Tibial artery (tissue), 4 donors: ENCODE results near the gene TTC21B.

ENCODE experiments used
- DNase-seq, 2 donors: peaks; one replicate each; pipeline ENCODE4 v3.0.0-alpha.2; 2019
- H3K27ac ChIP-seq, 2 donors: fragments of 200-600 bp; sonication (generic) in 1 of 2; 1 replicate in 1 of 2; 2 replicates in 1 of 2; pipeline ENCODE4 v1.5.1; 2018 to 2019; ENCODE audit warnings: mild to moderate bottlenecking in 1 of 2
- H3K27me3 ChIP-seq, 2 donors: fragments of 200-600 bp; sonication (generic) in 1 of 2; one replicate each; pipeline versions ENCODE4 v1.5.1 to v1.6.0; 2016 to 2019
- H3K36me3 ChIP-seq, 3 donors: fragments of 200-600 bp; sonication (generic) in 2 of 3; one replicate each; pipeline ENCODE4 v1.5.1; 2016 to 2019; ENCODE audit warnings: mild to moderate bottlenecking in 2 of 3
- H3K4me1 ChIP-seq, 4 donors: fragments of 200-600 bp; sonication (generic) in 2 of 4; 1 replicate in 3 of 4; 2 replicates in 1 of 4; pipeline ENCODE4 v1.5.1; 2016 to 2019
- H3K4me3 ChIP-seq, 2 donors: fragments of 200-600 bp; sonication (generic) in 1 of 2; 1 replicate in 1 of 2; 2 replicates in 1 of 2; pipeline ENCODE4 v1.5.1; 2018 to 2019; ENCODE audit warnings: mild to moderate bottlenecking in 2 of 2
- H3K9me3 ChIP-seq, 3 donors: fragments of 200-600 bp; sonication (generic) in 1 of 3; one replicate each; pipeline ENCODE4 v1.5.1; 2016 to 2019
- CTCF ChIP-seq, 2 experiments: fragments of 200-600 bp in 1 of 2; fragments of 450-650 bp in 1 of 2; IDR thresholded peaks; one replicate each; pipeline ENCODE4 v1.5.1; 2017 to 2019; ENCODE audit warnings: antibody characterized with exemption in 2 of 2, mild to moderate bottlenecking in 1 of 2, moderate library complexity in 1 of 2
- intact Hi-C: fragments of 100-400 bp; cut with DNase I; formaldehyde crosslinking; loops from one replicate; pipeline ENCODE4 v1.15.0; 2023; ENCODE audit warnings: low total_unique reads

The TTC21B gene

GRCh38 chr2:165847001-165847400 is 106.6 kb downstream of the TTC21B start:
- intact Hi-C loops = no loop called here
- Histone ChIP-seq H3K36me3 (no peaks in the 10 kb centered on the region), H3K27me3 (no peaks in the 10 kb centered on the region), H3K4me1 (no peaks in the 10 kb centered on the region), H3K27ac (no peak overlapping the region), H3K4me3 (no peak overlapping the region), H3K9me3 (peaks cover 3 to 8% (median 5%) of the 10 kb centered on the region in 3 donors)
- no peak for DNase-seq
- TF ChIP-seq CTCF (IDR thresholded peaks at IDR 0.05) = no peak

- no peaks in the 10 kb centered on the region for H3K27me3 ChIP-seq
These were observed 107.5 kb downstream of the TTC21B start for GRCh38 chr2:165846056-165846455.

GRCh38 chr2:165844216-165844615 is 109.4 kb downstream of the TTC21B start:
- H3K4me3 ChIP-seq = no peak overlapping the region
- H3K36me3 ChIP-seq = no peaks in the 10 kb centered on the region
- no peak for TF ChIP-seq CTCF (IDR thresholded peaks at IDR 0.05)
- no peak for DNase-seq
- no peaks in the 10 kb centered on the region for H3K27me3 ChIP-seq
- no peak overlapping the region for H3K27ac ChIP-seq
- intact Hi-C loops = no loop called here
- no peaks in the 10 kb centered on the region for H3K4me1 ChIP-seq
- peaks cover 0 to under 1% (median 0%) of the 10 kb centered on the region in 3 donors for H3K9me3 ChIP-seq

More at GRCh38 chr2:165846056-165846455, 107.5 kb downstream of the TTC21B start:
- Histone ChIP-seq H3K4me3 (no peak overlapping the region), H3K36me3 (no peaks in the 10 kb centered on the region), H3K27ac (no peak overlapping the region), H3K9me3 (peaks cover 0 to 3% (median 1%) of the 10 kb centered on the region in 3 donors), H3K4me1 (no peaks in the 10 kb centered on the region)
- DNase-seq = no peak
- intact Hi-C loops = no loop called here
- TF ChIP-seq CTCF (IDR thresholded peaks at IDR 0.05) = no peak

GRCh38 chr2:165843351-165843750 is 110.2 kb downstream of the TTC21B start:
- H3K27ac ChIP-seq = no peak overlapping the region
- H3K9me3 ChIP-seq = no peaks in the 10 kb centered on the region
- no peak for TF ChIP-seq CTCF (IDR thresholded peaks at IDR 0.05)
- H3K4me3 ChIP-seq = no peak overlapping the region
- DNase-seq = no peak
- H3K27me3 ChIP-seq = no peaks in the 10 kb centered on the region
- intact Hi-C loops = no loop called here
- H3K4me1 ChIP-seq = no peaks in the 10 kb centered on the region
- no peaks in the 10 kb centered on the region for H3K36me3 ChIP-seq

- no peak overlapping the region for H3K27ac ChIP-seq
- no peak for TF ChIP-seq CTCF (IDR thresholded peaks at IDR 0.05)
- DNase-seq = no peak
- H3K9me3 ChIP-seq = no peaks in the 10 kb centered on the region
- no peak overlapping the region for H3K4me3 ChIP-seq
- peaks cover 0 to 11% (median 3%) of the 10 kb centered on the region in 4 donors for H3K4me1 ChIP-seq
- no peaks in the 10 kb centered on the region for H3K27me3 ChIP-seq
- intact Hi-C loops = no loop called here
- H3K36me3 ChIP-seq = no peaks in the 10 kb centered on the region
These were observed 113.1 kb downstream of the TTC21B start for GRCh38 chr2:165840333-165840958.
